Measurements from ENCODE around the gene HORMAD1. TPM values are rescaled to one million over a fixed set of nuclear protein-coding genes. Genes with fewer than 3 reads are reported as not detected.

HORMAD1 gene
- polyA plus RNA-seq, 3 donors, result 0.48 to 5.6 TPM; not detected in 1

GRCh38 chr1:150763018-150763417 lies 42.3 kb upstream of the HORMAD1 start:
- Histone ChIP-seq H3K79me2 (ENCODE audit: insufficient read depth, low read length) (peaks cover 98% of the 10 kb centered on the region), H3K9me3 (replicated peaks in 1 of 2; ENCODE audit: control insufficient read depth in 1 of 2, insufficient read depth in 1 of 2, low read length in 2 of 2) (no peaks in the 10 kb centered on the region), H3K4me3 (replicated peaks in 1 of 3; ENCODE audit: low read depth in 2 of 3, low read length in 3 of 3) (peak overlapping the region; percentile 96 to 100 (median 99)), H3K4me2 (replicated peaks; ENCODE audit: extremely low read depth, low read length, poor library complexity, severe bottlenecking) (peak overlapping the region; percentile 90), H4K20me1 (ENCODE audit: insufficient read depth, low read length) (peaks cover 60% of the 10 kb centered on the region), H3K27me3 (ENCODE audit: control insufficient read depth in 2 of 2, insufficient read depth in 2 of 2, low read length in 2 of 2) (no peaks in the 10 kb centered on the region), H3K27ac (ENCODE audit: low read depth in 1 of 2, low read length in 2 of 2) (peak overlapping the region in 1 of 2 donors; percentile 53), H3K36me3 (replicated peaks in 1 of 2; ENCODE audit: control insufficient read depth in 1 of 2, insufficient read depth in 2 of 2, low read length in 2 of 2) (peaks cover 52 to 61% of the 10 kb centered on the region in 2 donors), H2AFZ (ENCODE audit: insufficient read depth, low read depth, low read length, poor library complexity, severe bottlenecking) (no peak overlapping the region), H3K9ac (ENCODE audit: insufficient read depth, low read length, poor library complexity, severe bottlenecking) (peak overlapping the region; percentile 83), H3K4me1 (ENCODE audit: control insufficient read depth in 1 of 2, insufficient read depth in 2 of 2, low read length in 2 of 2) (peaks cover 40 to 62% of the 10 kb centered on the region in 2 donors)
- no CpG with 5 or more reads among the region's 3 CpGs for WGBS (ENCODE audit: insufficient coverage)
- TF ChIP-seq CTCF (IDR thresholded peaks at IDR 0.05), result no peak
- no peak for DNase-seq
- Mint-ChIP-seq H3K4me1 (peaks cover 56% of the 10 kb centered on the region), H3K27me3 (ENCODE audit: low read depth in 3 of 3) (peaks cover 0 to 5% (median 0%) of the 10 kb centered on the region in 3 donors), H3K9me3 (peaks cover 0 to 14% (median 1%) of the 10 kb centered on the region in 7 donors), H3K36me3 (peaks cover 51 to 65% of the 10 kb centered on the region in 2 donors), H3K4me3 (peak overlapping the region; percentile 80 to 100), H3K27ac (peak overlapping the region; percentile 71 to 90 (median 83))
- intact Hi-C loops (cut with micrococcal nuclease), result loop anchor here in 1 of 2 donors (5.0 to 10.0 kb wide), 5 partner anchors 34 to 394 kb away; partner anchors contain the start of genes CERS2, SETDB1 and TNFAIP8L2

- Histone ChIP-seq H3K79me2 (ENCODE audit: insufficient read depth, low read length) (peaks cover 99% of the 10 kb centered on the region), H3K4me3 (replicated peaks in 1 of 3; ENCODE audit: low read depth in 2 of 3, low read length in 3 of 3) (peak overlapping the region; percentile 96 to 100 (median 99)), H3K36me3 (replicated peaks in 1 of 2; ENCODE audit: control insufficient read depth in 1 of 2, insufficient read depth in 2 of 2, low read length in 2 of 2) (peaks cover 57 to 65% of the 10 kb centered on the region in 2 donors), H3K9ac (ENCODE audit: insufficient read depth, low read length, poor library complexity, severe bottlenecking) (peak overlapping the region; percentile 83), H3K9me3 (replicated peaks in 1 of 2; ENCODE audit: control insufficient read depth in 1 of 2, insufficient read depth in 1 of 2, low read length in 2 of 2) (no peaks in the 10 kb centered on the region), H2AFZ (ENCODE audit: insufficient read depth, low read depth, low read length, poor library complexity, severe bottlenecking) (no peak overlapping the region), H3K4me1 (ENCODE audit: control insufficient read depth in 1 of 2, insufficient read depth in 2 of 2, low read length in 2 of 2) (peaks cover 36 to 62% of the 10 kb centered on the region in 2 donors), H3K27ac (ENCODE audit: low read depth in 1 of 2, low read length in 2 of 2) (peak overlapping the region in 1 of 2 donors; percentile 53), H3K27me3 (ENCODE audit: control insufficient read depth in 2 of 2, insufficient read depth in 2 of 2, low read length in 2 of 2) (no peaks in the 10 kb centered on the region), H4K20me1 (ENCODE audit: insufficient read depth, low read length) (peaks cover 64% of the 10 kb centered on the region), H3K4me2 (replicated peaks; ENCODE audit: extremely low read depth, low read length, poor library complexity, severe bottlenecking) (peak overlapping the region; percentile 90)
- DNase-seq, result no peak
- Mint-ChIP-seq H3K27me3 (ENCODE audit: low read depth in 3 of 3) (peaks cover 0 to 5% (median 0%) of the 10 kb centered on the region in 3 donors), H3K27ac (peak overlapping the region; percentile 71 to 90 (median 83)), H3K9me3 (peaks cover 0 to 14% (median 1%) of the 10 kb centered on the region in 7 donors), H3K4me1 (peaks cover 57% of the 10 kb centered on the region), H3K36me3 (peaks cover 56 to 69% of the 10 kb centered on the region in 2 donors), H3K4me3 (peak overlapping the region; percentile 80 to 100)
- no peak for TF ChIP-seq CTCF (IDR thresholded peaks at IDR 0.05)
- no CpG with 5 or more reads among the region's 2 CpGs for WGBS (ENCODE audit: insufficient coverage)
- intact Hi-C loops (cut with micrococcal nuclease), result loop anchor here in 1 of 2 donors (5.0 to 10.0 kb wide), 5 partner anchors 35 to 395 kb away; partner anchors contain the start of genes CERS2, SETDB1 and TNFAIP8L2
These were observed 41.9 kb upstream of the HORMAD1 start for GRCh38 chr1:150762552-150762951.

Measured in CD14-positive monocyte (primary cell).